ENCODE data around the gene NRXN3.

NRXN3 gene

DNA sequence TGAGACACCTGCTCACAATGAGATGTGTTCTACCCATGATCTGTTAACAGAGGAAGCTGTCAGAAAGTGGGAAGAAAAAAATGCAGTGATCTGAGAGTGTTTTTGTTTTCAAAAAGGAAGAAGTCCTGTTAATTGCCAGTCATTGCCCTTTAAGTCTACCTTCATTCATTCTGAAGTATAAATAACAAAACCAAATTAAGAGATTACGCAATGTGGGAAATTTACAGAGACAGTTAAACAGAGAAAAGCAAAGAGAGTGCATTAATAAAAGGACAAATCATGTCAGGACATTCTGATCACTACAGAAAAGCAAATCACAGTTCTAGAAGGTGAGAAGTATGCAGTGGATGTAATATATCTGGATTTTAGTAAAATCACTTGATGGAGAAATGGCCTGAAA lies 154.2 kb downstream of the NRXN3 start:
- DNase-seq (ENCODE audit: low read depth), result no peak

- DNase-seq (ENCODE audit: low read depth), result no peak
Measured at GRCh38 chr14:78325911-78326310, 155.7 kb downstream of the NRXN3 start.

- DNase-seq (ENCODE audit: low read depth), result no peak
Measured at GRCh38 chr14:78327426-78328221, 157.5 kb downstream of the NRXN3 start.

DNA sequence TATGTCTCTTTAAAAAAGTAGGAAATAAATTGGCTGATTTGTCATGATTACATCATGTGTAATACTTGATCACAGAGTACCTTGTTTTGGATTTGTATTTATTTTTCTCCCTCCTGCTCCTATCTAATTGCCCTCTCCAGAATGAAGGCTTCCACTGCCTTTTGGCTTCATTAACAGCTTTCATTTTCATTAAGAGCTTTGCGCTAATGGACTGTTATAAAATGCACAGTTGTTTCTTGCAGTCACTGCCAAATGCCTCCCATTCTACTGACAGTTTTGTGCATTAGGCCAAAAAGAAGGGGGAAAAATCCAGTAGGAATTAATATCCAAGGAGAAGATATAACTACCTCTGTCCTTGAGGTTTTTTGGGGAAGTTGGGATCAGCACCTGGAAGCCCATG lies 159.2 kb downstream of the NRXN3 start:
- DNase-seq (ENCODE audit: low read depth), result no peak

GRCh38 chr14:78335531-78335930 lies 165.4 kb downstream of the NRXN3 start:
- no peak for DNase-seq (ENCODE audit: low read depth)

- DNase-seq (ENCODE audit: low read depth), result no peak
Measured at GRCh38 chr14:78340250-78340649, 170.1 kb downstream of the NRXN3 start.

- no peak for DNase-seq (ENCODE audit: low read depth)
Measured at GRCh38 chr14:78341827-78342389, 171.7 kb downstream of the NRXN3 start.

GRCh38 chr14:78342879-78343278 lies 172.7 kb downstream of the NRXN3 start:
- no peak for DNase-seq (ENCODE audit: low read depth)

DNA sequence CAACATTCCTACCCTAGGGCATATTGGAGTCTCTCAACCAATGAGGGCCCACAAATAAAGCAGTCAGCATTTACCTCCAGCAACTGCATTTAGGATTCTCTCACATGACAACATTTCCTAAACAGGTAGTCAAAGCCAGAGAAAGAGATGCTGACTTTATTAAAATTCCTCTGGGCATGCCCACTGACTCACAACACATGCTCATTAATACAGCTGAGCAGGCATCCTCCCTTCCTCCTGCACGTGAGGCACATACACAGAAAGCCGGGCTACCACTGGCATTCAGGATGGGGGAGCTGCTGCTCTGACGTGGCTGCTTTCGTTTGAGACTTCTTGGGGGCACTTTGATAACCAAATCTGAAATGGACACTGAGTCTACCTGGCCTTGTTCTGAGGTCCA lies 174.1 kb downstream of the NRXN3 start:
- no peak for DNase-seq (ENCODE audit: low read depth)

- no peak for DNase-seq (ENCODE audit: low read depth)
Measured at GRCh38 chr14:78345131-78345744, 175.1 kb downstream of the NRXN3 start.

- no peak for DNase-seq (ENCODE audit: low read depth)
Measured at GRCh38 chr14:78346747-78347146, 176.6 kb downstream of the NRXN3 start.

DNA sequence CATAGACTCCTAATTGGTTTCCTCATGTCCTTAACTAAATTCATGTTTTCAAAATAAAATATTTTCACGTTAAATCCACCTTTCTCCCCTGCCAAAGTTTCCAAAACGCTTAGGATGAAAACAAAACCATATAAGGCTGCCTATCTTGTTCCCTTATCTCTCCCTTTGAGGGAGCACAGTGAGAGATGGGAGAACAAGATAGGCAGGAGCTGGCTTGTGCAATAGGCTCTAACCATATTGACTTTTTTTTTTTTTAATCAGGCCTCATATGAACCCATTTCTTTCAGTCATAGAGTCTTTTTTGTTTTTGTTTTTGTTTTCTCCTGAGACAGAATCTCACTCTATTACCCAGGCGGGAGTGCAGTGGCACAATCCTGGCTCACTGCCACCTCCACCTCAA lies 184.9 kb downstream of the NRXN3 start:
- no peak for DNase-seq (ENCODE audit: low read depth)

- no peak for DNase-seq (ENCODE audit: low read depth)
Measured at GRCh38 chr14:78356391-78356790, 186.2 kb downstream of the NRXN3 start.

- DNase-seq (ENCODE audit: low read depth), result no peak
Measured at GRCh38 chr14:78358591-78358990, 188.4 kb downstream of the NRXN3 start.

- DNase-seq (ENCODE audit: low read depth), result no peak
Measured at GRCh38 chr14:78359581-78359980, 189.4 kb downstream of the NRXN3 start.

DNA sequence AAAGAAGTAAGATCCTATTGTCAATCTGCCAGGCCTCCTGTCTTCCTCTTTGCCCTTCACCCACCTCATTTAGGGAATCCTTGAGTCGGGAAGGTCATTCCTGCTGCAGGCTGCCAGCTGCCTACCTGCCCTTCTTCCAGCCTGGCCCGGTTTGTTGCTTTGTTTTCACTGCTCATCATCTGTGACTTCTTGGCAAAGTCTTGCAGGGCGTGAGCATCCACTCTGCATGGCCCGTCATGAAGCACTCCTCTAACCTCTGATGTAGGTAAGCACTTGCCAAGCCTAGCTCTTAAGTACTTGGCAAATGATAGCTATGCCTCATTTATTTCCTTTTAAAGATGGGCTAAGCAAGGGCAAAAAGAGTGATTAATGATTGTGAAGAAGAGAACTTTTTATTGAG lies 192.8 kb downstream of the NRXN3 start:
- DNase-seq (ENCODE audit: low read depth), result no peak

DNA sequence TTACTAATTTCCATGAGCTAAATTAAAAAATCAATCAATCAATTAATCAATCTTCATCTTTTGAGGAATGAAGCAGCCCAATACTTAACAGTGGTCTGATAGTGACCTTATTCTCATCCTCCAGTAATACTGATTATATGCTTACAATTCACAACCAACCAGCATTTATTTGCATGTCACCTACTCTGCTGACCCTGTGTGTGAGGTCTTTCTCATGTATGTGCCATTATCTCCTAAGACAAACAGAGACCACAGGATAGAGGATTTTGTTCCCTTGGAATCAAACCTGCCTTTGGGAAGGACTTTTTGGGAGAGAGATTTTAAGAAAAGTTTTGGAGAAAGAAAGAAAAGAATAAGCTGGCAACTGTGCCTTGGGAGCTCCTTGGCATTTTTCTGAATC lies 197.2 kb downstream of the NRXN3 start:
- no peak for DNase-seq (ENCODE audit: low read depth)

DNA sequence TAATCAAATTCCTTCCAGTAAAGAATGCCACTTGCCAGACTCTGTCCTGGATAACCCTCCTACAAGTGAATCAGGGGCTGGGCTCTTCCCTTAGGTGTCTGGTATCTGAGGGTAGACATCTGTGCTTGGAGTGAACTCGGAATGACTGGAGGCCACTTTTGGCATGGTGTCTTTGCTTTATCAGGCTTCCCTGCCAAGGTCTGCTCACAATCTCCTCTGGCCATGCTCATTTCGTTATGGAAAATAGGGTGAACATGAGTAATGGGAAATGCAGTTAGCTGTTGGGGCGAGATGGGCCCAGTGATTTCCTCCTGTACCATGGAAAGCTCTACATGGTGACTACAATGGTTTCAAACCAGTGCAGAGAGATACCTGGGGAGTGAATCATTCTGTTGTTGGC lies 212.9 kb downstream of the NRXN3 start:
- DNase-seq (ENCODE audit: low read depth), result no peak

DNA sequence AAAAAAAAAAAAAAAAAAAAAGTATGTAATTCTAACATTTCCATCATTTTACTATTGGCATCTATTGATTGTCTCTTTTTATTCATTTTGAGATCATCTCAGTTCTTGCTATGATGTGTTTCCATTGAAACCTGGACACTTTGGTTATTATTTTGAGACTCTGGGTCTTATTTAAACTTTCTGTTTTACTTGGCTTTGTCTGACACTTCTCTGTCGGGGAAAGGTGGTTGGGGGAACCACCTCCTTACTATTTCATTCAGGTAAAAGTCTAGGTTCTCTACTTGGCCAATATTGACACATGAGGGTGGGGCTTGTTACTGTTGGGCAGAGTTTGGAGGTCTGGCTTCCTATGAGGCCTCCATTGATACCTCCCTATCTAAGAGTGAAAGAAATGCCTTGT lies 228.0 kb downstream of the NRXN3 start:
- DNase-seq (ENCODE audit: low read depth), result no peak

- peak; percentile 5 for DNase-seq (ENCODE audit: low read depth)
Measured at GRCh38 chr14:78399316-78399889, 229.2 kb downstream of the NRXN3 start.

DNA sequence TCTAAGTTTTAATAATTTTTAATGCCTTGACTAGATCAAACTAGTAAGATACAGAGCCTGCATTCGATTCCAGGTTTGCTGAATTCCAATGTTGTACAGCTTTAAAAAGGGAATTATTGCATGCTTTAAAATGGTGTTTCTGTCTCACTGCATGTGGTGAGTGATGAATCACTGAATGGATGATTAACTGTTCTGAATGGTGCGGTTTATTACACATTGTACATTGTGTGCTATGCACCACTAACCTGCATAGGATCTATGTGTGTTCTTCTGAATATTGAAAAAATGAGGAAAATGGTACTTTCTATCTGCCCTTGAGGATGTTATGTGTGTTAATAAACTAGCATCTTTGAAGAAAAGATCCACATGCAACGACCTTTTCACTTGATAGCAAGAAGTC lies 231.7 kb downstream of the NRXN3 start:
- DNase-seq (ENCODE audit: low read depth), result no peak

- peak; percentile 3 for DNase-seq (ENCODE audit: low read depth)
Measured at GRCh38 chr14:78403278-78403815, 233.2 kb downstream of the NRXN3 start.
